HG03108 (cell line): Measurements from ENCODE around the gene ADAMTS19.
A peak's percentile ranks its signal among the peaks of the same experiment; 100 is the strongest.
"Not testable (repeated sequence)": the region's sequence is repeated elsewhere in the genome, so short reads cannot be mapped to it uniquely, and the experiment has no call there.

Experiments
- ATAC-seq: cut with Tn5 transposase; IDR thresholded peaks from one replicate; pipeline ENCODE4 v1.9.1; 2021; ENCODE audit warnings: moderate library complexity; ENCODE audit not compliant: unreplicated experiment

Gene ADAMTS19

GRCh38 chr5:129572060-129572459, 112.0 kb downstream of the ADAMTS19 start:
- ATAC-seq, result no peak

- ATAC-seq, result not testable (repeated sequence)
Measured at GRCh38 chr5:129584496-129584895, 124.4 kb downstream of the ADAMTS19 start.

GRCh38 chr5:129591508-129592160, 131.5 kb downstream of the ADAMTS19 start:
- ATAC-seq, result no peak

- no peak for ATAC-seq
Measured at GRCh38 chr5:129593525-129593924, 133.4 kb downstream of the ADAMTS19 start.

- no peak for ATAC-seq
Measured at GRCh38 chr5:129601576-129601975, 141.5 kb downstream of the ADAMTS19 start.

- no peak for ATAC-seq
Measured at GRCh38 chr5:129608350-129608749, 148.3 kb downstream of the ADAMTS19 start.

GRCh38 chr5:129609710-129610109, 149.6 kb downstream of the ADAMTS19 start:
- ATAC-seq, result peak; percentile 89

DNA sequence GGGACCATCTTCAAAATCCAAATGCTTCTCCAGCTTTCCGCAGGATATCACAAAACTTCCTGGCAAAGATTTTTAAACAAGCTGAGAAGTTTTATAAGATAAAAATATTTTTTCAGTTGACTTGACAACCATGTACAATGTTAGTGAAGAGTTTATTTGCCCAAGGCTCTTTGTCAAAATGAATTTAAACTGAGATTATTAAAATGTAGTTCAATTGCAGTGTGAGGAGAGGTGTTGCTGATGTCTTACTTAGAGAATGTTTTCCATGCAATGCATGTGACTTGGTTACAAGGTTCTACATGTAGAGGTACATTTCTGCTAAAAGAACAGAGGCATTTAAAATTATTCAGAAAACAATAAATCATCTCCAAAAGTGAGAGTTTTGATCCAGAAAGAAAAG, 156.4 kb downstream of the ADAMTS19 start:
- no peak for ATAC-seq

GRCh38 chr5:129617206-129617605, 157.1 kb downstream of the ADAMTS19 start:
- ATAC-seq, result no peak

DNA sequence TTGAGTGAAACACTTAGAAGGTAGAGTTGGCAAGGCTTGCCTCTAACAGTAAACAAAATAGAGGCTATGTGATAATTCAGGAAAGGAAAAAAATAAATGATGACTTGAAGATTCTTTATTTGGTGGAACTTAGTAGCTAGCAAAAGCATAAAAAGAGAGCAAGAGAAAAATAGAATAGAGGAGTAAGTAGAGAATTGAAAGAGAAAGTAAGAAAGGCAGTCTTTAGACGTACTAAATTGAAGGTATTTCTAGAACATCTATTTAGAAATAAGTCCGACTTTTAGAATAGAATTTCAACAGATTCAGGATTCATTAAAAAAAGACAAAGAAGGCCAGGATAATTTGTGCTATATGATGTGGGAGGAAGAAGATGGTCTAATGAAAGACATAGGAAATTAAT, 159.7 kb downstream of the ADAMTS19 start:
- ATAC-seq, result no peak

DNA sequence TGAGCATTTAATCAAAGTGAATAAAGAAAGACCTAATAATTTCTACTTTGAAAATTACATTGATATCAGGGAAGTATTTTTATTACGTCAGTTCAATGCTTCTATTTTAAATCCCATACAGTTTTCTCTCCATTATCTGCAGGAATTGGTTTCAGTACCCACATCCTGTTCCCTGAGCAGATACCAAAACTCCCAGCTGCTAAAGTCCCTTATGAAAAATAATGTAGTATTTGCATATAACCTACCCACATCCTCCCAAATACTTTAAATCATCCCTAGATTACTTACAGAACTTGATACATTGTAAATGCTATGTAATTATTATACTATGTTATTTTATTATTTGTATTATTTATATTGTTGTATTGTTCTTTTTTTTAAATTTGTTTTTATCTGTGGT, 162.4 kb downstream of the ADAMTS19 start:
- ATAC-seq, result no peak

DNA sequence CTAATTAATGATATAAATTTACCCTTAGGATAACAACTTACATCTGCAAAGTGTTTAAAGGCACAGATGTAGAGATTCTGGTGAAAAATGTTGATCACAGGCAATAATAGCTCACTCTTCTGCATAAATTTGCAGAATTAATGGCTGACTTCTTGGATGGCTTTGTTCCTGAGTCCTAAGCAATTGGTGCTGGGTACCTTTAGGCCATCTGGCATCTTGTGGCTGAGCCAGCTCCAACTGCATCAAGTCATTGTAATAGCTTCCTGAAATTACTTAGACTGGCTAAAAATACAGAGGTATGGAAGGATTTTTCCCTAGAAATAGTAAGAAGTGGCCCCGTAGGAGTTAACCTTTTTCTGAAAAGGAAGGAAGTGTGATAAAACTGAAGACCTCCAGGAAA, 169.5 kb downstream of the ADAMTS19 start:
- ATAC-seq, result no peak

GRCh38 chr5:129630101-129630500, 170.0 kb downstream of the ADAMTS19 start:
- ATAC-seq, result no peak

DNA sequence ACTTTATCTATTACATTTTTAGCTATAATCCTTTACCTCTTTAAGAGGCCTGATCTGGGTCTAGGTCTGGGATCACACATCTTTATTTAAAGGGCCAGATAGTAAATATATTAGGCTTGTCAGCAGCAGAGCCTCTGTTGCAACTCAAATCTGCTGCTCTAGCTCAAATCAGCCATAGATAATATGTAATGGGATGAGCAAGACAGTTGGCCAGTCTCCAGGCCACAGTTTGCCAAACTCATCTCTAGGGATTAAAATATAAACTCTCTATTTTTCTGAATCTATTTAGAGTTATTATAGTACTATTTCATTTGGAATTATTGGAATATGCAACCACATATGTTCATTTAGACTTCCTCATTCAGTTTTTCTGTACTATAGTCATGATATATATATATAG, 171.9 kb downstream of the ADAMTS19 start:
- no peak for ATAC-seq

DNA sequence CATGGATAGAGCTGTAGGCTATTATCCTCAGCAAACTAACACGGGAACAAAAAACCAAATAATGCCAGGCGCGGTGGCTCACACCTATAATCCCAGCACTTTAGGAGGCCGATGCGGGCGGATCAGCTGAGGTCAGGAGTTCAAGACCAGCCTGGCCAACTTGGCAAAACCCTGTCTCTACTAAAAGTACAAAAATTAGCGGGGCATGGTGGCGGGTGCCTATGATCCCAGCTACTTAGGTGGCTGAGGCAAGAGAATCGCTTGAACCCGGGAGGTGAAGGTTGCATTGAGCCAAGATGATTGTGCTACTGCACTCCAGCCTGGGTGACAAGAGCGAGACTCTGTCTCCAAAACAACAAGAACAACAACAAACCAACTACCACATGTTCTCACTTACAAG, 177.4 kb downstream of the ADAMTS19 start:
- ATAC-seq, result not testable (repeated sequence)

GRCh38 chr5:129639331-129639730, 179.2 kb downstream of the ADAMTS19 start:
- no peak for ATAC-seq

DNA sequence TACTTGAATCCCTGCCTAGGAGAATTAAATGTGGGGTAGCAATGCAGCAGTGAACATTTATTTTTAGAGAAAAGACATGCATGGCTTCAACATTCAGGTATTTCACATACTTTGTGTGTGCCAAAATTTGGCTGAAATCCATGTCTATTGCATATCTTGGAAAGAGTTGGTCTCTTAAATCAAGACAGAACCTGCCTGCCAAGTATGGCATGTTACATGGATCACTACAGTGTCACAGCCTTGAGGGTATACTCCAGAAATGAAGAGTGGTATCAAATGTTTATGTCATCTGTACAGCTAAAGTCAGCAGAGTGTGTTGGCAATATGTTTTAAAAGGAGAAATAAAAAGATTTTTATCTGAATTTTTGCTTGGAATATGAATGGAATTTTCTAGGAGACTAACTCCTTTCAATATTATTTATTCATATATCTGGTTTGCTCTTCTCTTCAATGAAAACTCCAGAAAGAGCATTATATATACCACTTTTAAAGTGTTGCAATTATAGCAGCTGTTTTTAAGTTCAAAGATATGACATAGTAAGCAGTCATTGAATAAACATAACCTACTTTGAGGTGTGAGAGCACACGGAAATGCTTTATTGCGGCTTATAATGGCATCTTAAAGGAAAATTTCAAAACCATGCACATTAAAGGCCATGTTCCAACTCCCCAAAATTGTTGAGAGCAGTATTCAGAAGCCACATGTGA, 192.4 kb downstream of the ADAMTS19 start:
- no peak for ATAC-seq

DNA sequence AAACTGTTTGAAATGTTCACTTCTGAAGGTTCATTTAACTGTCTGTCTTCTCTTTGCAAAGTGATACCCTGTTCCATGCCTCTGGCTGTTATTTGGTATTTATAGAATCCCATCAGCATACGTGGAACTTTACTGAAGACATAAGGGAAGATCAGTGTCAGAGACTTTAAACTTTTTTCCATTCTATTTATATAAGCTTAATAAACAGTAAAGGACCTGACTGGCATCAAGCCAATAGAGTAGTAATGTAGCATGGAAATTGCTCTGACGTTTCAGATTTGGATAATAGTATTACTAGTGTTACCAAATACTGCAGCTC, 192.9 kb downstream of the ADAMTS19 start:
- no peak for ATAC-seq

DNA sequence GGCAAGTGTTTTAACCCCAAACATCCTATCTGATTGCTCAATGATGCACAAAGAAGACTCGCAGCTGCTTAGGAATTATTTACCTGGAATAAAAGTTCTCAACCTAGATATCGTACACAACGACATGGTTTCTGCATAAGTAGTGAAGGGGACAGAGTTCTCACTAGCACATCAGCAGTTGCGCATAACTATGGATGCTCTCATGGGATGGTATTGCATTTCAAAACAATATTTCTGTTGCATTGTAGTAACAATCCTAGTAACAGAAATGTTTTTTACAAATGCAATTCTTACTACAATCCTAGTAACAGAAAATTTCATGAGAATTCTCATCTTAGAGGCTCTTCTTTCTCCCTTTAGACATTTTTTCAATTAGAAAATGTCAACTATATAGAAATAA, 193.3 kb downstream of the ADAMTS19 start:
- no peak for ATAC-seq

- ATAC-seq, result no peak
Measured at GRCh38 chr5:129656952-129657351, 196.9 kb downstream of the ADAMTS19 start.

DNA sequence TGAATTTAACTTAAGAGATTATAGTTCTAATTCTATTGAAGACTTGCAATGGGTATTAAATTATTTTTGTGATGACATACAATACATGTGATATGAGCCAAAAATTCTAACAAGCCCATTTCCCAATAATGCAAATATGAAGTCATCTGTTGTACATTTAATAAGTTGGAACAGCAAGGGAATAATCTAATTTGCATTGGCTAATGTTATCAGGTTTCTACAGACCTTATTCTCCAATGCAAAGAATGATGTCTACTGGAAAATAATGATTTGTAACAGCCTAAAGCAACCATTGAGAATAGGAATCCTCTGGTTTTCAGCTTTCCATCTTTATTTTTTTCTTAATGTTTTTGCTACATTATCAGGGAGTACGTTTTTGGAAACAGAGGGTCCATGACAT, 198.7 kb downstream of the ADAMTS19 start:
- no peak for ATAC-seq

- no peak for ATAC-seq
Measured at GRCh38 chr5:129661366-129662035, 201.4 kb downstream of the ADAMTS19 start.
